OCI-LY7 (cell line): ENCODE measurements around the gene IL24. TPM values are rescaled to one million over a fixed set of nuclear protein-coding genes. Genes with fewer than 3 reads are reported as not detected.

ENCODE experiments used
- BruUV-seq: library from RNA; stranded (reverse); fragments of 400-500 nt; replicated peaks from 2 replicates; lab custom pipeline; 2021; lab: Mats Ljungman, UMichigan
- CTCF ChIA-PET: fragments of 300-600 bp; sonication (Branson Sonifier 250); formaldehyde crosslinking; loops from one replicate; lab custom pipeline; 2022; ENCODE audit warnings: antibody characterized with exemption; ENCODE audit not compliant: unreplicated experiment; lab: Charles Lee
- POLR2A ChIA-PET: fragments of 300-600 bp; sonication (Branson Sonifier 250); formaldehyde crosslinking; loops from one replicate; lab custom pipeline; 2022; ENCODE audit warnings: antibody characterized with exemption; lab: Charles Lee
- DNase-seq: peaks from one replicate; pipeline ENCODE4 v3.0.0-alpha.2; 2015; ENCODE audit warnings: low spot score
- H2AFZ ChIP-seq: fragments of 200-600 bp; sonication (generic), shearing (Covaris generic); 2 replicates; pipeline ENCODE4 v1.6.1; 2014; ENCODE audit warnings: mild to moderate bottlenecking, antibody characterized with exemption, low read length, moderate library complexity
- H3K27ac ChIP-seq: fragments of 200-600 bp; sonication (generic); 2 replicates; pipeline ENCODE4 v1.5.1; 2014; ENCODE audit warnings: mixed run types, low read depth, mild to moderate bottlenecking, moderate library complexity, low read length, inconsistent platforms; ENCODE audit not compliant: poor library complexity, severe bottlenecking
- H3K36me3 ChIP-seq: fragments of 200-600 bp; sonication (generic); 2 replicates; pipeline ENCODE4 v1.6.1; 2014; ENCODE audit warnings: mild to moderate bottlenecking, antibody characterized with exemption, low read length, moderate library complexity, mixed read lengths; ENCODE audit not compliant: insufficient read depth
- H3K4me1 ChIP-seq: fragments of 200-600 bp; sonication (generic); 2 replicates; pipeline ENCODE4 v1.5.1; 2014; ENCODE audit warnings: mild to moderate bottlenecking, low read length; ENCODE audit not compliant: insufficient read depth, poor library complexity, severe bottlenecking
- H3K4me2 ChIP-seq: fragments of 200-600 bp; sonication (generic); 2 replicates; pipeline ENCODE4 v1.6.1; 2014; ENCODE audit warnings: mild to moderate bottlenecking, low read length
- H3K4me3 ChIP-seq: fragments of 200-600 bp; sonication (generic); 2 replicates; pipeline ENCODE4 v1.5.1; 2014; ENCODE audit warnings: mild to moderate bottlenecking, low read depth, low read length; ENCODE audit not compliant: poor library complexity, severe bottlenecking
- H3K79me2 ChIP-seq: fragments of 200-600 bp; sonication (generic); 2 replicates; pipeline ENCODE4 v1.6.1; 2016; ENCODE audit warnings: low read depth, mild to moderate bottlenecking, low read length, moderate library complexity, mixed read lengths; ENCODE audit not compliant: insufficient read depth
- H3K9me2 ChIP-seq: fragments of 200-600 bp; sonication (generic); 2 replicates; pipeline ENCODE4 v1.6.1; 2016; ENCODE audit warnings: mild to moderate bottlenecking, low read length, mixed read lengths; ENCODE audit not compliant: insufficient read depth
- H3K9me3 ChIP-seq: fragments of 200-600 bp; sonication (generic); 2 replicates; pipeline ENCODE4 v1.6.1; 2014; ENCODE audit warnings: mild to moderate bottlenecking, mixed run types, low read length, mixed read lengths
- H4K20me1 ChIP-seq: fragments of 200-600 bp; sonication (generic); 2 replicates; pipeline ENCODE4 v1.6.1; 2014; ENCODE audit warnings: mild to moderate bottlenecking, antibody characterized with exemption, low read length, moderate library complexity, mixed read lengths; ENCODE audit not compliant: insufficient read depth
- CTCF ChIP-seq: fragments of 200-600 bp; sonication (generic); conservative IDR thresholded peaks from 2 replicates; pipeline ENCODE4 v1.5.1; 2014; ENCODE audit warnings: mild to moderate bottlenecking, antibody characterized with exemption, low read length, moderate library complexity, mixed read lengths
- EZH2phosphoT487 ChIP-seq: fragments of 200-600 bp; sonication (generic); IDR thresholded peaks from 2 replicates; pipeline ENCODE4 v1.6.1; 2018; ENCODE audit warnings: low read depth, borderline replicate concordance, mild to moderate bottlenecking, mixed run types, antibody characterized with exemption, low read length, moderate library complexity, mixed read lengths
- intact Hi-C: fragments of 100-400 bp; cut with micrococcal nuclease; formaldehyde crosslinking; loops from one replicate; pipeline ENCODE4 v1.10.0; 2022; ENCODE audit not compliant: unreplicated experiment
- total RNA-seq, 2 experiments: library from RNA; depleted of rRNA in 1 of 2; stranded (reverse); fragments of >200 nt in 1 of 2; shearing (Covaris generic) in 1 of 2; gene quantifications; 2 replicates each; pipeline ENCODE4 v1.2.3, GENCODE V29; 2014 to 2022

Gene IL24
- total RNA-seq, 2 experiments from 2014 or later: not detected

GRCh38 chr1:206875752-206876377 is 21.4 kb upstream of the IL24 start:
- Histone ChIP-seq H3K9me2 (no peaks in the 10 kb centered on the region), H4K20me1 (no peaks in the 10 kb centered on the region), H3K27ac (no peak overlapping the region), H3K9me3 (peaks cover 23% of the 10 kb centered on the region), H3K36me3 (no peaks in the 10 kb centered on the region), H3K4me3 (no peak overlapping the region), H3K4me1 (no peaks in the 10 kb centered on the region), H3K4me2 (no peak overlapping the region), H3K79me2 (no peaks in the 10 kb centered on the region), H2AFZ (no peak overlapping the region)
- no peak for TF ChIP-seq CTCF
- no peak for TF ChIP-seq EZH2phosphoT487
- no peak for DNase-seq
- no TSS peak for BruUV-seq
- CTCF ChIA-PET: no interaction called here
- intact Hi-C loops: no loop called here
- POLR2A ChIA-PET: no interaction called here

- no peaks in the 10 kb centered on the region for H3K9me2 ChIP-seq
- H4K20me1 ChIP-seq: no peaks in the 10 kb centered on the region
- H3K4me3 ChIP-seq: no peak overlapping the region
- intact Hi-C loops: no loop called here
- POLR2A ChIA-PET: no interaction called here
- no peaks in the 10 kb centered on the region for H3K79me2 ChIP-seq
- peak; percentile 64 for TF ChIP-seq CTCF
- TF ChIP-seq EZH2phosphoT487: no peak
- no peaks in the 10 kb centered on the region for H3K36me3 ChIP-seq
- peak; percentile 29 for DNase-seq
- H2AFZ ChIP-seq: no peak overlapping the region
- CTCF ChIA-PET: no interaction called here
- no TSS peak for BruUV-seq
- H3K27ac ChIP-seq: no peak overlapping the region
- H3K9me3 ChIP-seq: peaks cover 23% of the 10 kb centered on the region
- H3K4me1 ChIP-seq: no peaks in the 10 kb centered on the region
- no peak overlapping the region for H3K4me2 ChIP-seq
Observed at GRCh38 chr1:206878456-206878855, 18.8 kb upstream of the IL24 start.

GRCh38 chr1:206880314-206880713 is 16.9 kb upstream of the IL24 start:
- ChIA-PET POLR2A (interaction anchor here (0.5 kb wide), 1 partner anchor 63 kb away, joined by 3 read pairs; no protein-coding TSS in a partner anchor), CTCF (no interaction called here)
- Histone ChIP-seq H3K79me2 (no peaks in the 10 kb centered on the region), H3K9me3 (peaks cover 23% of the 10 kb centered on the region), H3K4me3 (no peak overlapping the region), H4K20me1 (no peaks in the 10 kb centered on the region), H3K27ac (no peak overlapping the region), H3K9me2 (no peaks in the 10 kb centered on the region), H3K4me1 (no peaks in the 10 kb centered on the region), H2AFZ (no peak overlapping the region), H3K36me3 (no peaks in the 10 kb centered on the region), H3K4me2 (no peak overlapping the region)
- intact Hi-C loops: no loop called here
- no TSS peak for BruUV-seq
- DNase-seq: no peak
- no peak for TF ChIP-seq CTCF
- no peak for TF ChIP-seq EZH2phosphoT487
